LNCAP (cell line): ENCODE results near the gene CCDC34.

Experiments used
- CTCF ChIP-seq: fragments of 450-650 bp; IDR thresholded peaks from 2 replicates; pipeline ENCODE4 v1.5.1; 2017; ENCODE audit warnings: mild to moderate bottlenecking

CCDC34 gene

GRCh38 chr11:27356624-27357222 is 6.3 kb downstream of the CCDC34 start:
- TF ChIP-seq CTCF = no peak

GRCh38 chr11:27355575-27356104 is 7.4 kb downstream of the CCDC34 start:
- TF ChIP-seq CTCF = no peak

- no peak for TF ChIP-seq CTCF
Measured at GRCh38 chr11:27354359-27354965, 8.6 kb downstream of the CCDC34 start.

GRCh38 chr11:27353593-27354358 is 9.2 kb downstream of the CCDC34 start:
- no peak for TF ChIP-seq CTCF

- TF ChIP-seq CTCF = no peak
Measured at GRCh38 chr11:27352781-27353180, 10.2 kb downstream of the CCDC34 start.

- TF ChIP-seq CTCF = no peak
Measured at GRCh38 chr11:27350511-27350910, 12.5 kb downstream of the CCDC34 start.

- no peak for TF ChIP-seq CTCF
Measured at GRCh38 chr11:27349919-27350318, 13.1 kb downstream of the CCDC34 start.
